ENCODE data around the gene APC2. TPM values are rescaled to one million over a fixed set of nuclear protein-coding genes. Genes with fewer than 3 reads are reported as not detected.
"Not testable (repeated sequence)": the region's sequence is repeated elsewhere in the genome, so short reads cannot be mapped to it uniquely, and the experiment has no call there.

The APC2 gene
- total and polyA plus RNA-seq, 10 donors, result 0.02 to 0.56 (median 0.14) TPM

DNA sequence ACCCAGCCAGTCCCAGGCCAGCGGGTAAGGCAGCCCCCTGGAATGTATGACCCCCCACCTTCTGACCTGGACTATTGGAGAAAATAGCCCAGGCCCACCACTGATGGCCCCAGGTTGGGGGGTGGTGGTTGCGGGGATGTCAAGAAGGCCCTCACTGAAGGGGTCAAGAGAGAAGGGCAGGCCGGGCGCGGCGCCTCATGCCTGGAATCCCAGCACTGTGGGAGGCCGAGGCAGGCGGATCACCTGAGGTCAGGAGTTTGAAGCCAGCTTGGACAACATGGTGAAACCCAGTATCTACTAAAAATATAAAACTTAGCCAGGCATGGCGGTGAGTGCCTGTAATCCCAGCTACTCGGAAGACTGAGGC is 64.4 kb downstream of the APC2 start:
- no peaks in the 10 kb centered on the region for H3K36me3 ChIP-seq
- peaks cover 0 to 5% (median 0%) of the 10 kb centered on the region in 8 donors for H3K9me3 ChIP-seq
- H3K27me3 ChIP-seq (replicated peaks in 1 of 7), result peaks cover 0 to 97% (median 52%) of the 10 kb centered on the region in 7 donors
- intact Hi-C loops (cut with DNase I; ENCODE audit: low total_unique reads), result no loop called here
- H3K4me3 ChIP-seq, result no peak overlapping the region
- peaks cover 5 to 22% (median 15%) of the 10 kb centered on the region in 6 donors for H3K4me1 ChIP-seq
- DNase-seq, result no peak
- WGBS, 5 donors, result 72 to 85% (median 74%) methylated on average over 7 to 10 of the region's 10 CpGs
- no peak overlapping the region for H3K27ac ChIP-seq
- TF ChIP-seq POLR2A (IDR thresholded peaks at IDR 0.05) (no peak), POLR2AphosphoS5 (IDR thresholded peaks at IDR 0.05) (no peak)
- TF ChIP-seq, protein P1, sequence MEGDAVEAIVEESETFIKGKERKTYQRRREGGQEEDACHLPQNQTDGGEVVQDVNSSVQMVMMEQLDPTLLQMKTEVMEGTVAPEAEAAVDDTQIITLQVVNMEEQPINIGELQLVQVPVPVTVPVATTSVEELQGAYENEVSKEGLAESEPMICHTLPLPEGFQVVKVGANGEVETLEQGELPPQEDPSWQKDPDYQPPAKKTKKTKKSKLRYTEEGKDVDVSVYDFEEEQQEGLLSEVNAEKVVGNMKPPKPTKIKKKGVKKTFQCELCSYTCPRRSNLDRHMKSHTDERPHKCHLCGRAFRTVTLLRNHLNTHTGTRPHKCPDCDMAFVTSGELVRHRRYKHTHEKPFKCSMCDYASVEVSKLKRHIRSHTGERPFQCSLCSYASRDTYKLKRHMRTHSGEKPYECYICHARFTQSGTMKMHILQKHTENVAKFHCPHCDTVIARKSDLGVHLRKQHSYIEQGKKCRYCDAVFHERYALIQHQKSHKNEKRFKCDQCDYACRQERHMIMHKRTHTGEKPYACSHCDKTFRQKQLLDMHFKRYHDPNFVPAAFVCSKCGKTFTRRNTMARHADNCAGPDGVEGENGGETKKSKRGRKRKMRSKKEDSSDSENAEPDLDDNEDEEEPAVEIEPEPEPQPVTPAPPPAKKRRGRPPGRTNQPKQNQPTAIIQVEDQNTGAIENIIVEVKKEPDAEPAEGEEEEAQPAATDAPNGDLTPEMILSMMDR (IDR thresholded peaks at IDR 0.05 in 8 of 11, conservative IDR thresholded peaks at IDR 0.05 in 3 of 11), result no peak

DNA sequence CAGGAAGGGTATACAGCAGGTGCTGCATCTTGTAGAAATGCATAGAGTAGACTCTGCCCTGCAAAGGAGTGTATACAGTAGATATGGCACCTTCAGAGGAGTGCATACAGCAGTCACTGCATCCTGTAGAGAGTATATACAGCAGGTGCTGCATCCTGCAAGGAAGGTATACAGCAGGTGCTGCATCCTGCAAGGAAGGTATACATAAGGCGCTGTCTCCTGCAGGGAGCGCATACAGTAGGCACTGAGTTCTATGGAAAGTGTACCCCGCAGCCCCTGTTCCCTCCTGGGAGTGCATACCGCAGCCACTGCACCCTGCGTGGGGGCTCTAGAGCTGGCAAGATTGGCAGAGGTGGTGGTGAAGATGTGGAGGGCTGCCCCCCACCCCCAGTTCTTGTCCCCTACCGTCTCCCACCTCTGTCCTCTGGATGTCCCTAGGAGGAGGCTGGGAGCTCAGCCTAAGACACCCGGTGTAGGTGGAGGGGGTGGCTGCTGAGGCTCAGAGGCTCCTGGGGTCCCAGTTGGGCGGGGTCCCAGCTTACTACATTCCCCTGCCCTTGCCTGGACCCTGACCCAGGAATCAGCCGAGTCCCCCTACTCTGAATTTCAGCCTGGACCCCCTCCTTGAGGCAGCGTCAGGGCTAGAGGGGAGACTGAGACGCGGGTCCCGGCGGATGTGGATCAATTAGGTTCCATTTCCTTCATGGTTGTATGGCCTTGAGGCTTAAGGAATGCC is 65.2 kb downstream of the APC2 start:
- intact Hi-C loops (cut with DNase I; ENCODE audit: low total_unique reads), result no loop called here
- DNase-seq, result no peak
- H3K27me3 ChIP-seq (replicated peaks in 1 of 7), result peaks cover 0 to 100% (median 55%) of the 10 kb centered on the region in 7 donors
- WGBS, 5 donors, result 51 to 74% (median 68%) methylated on average over 10 to 14 of the region's 14 CpGs
- no peak overlapping the region for H3K4me3 ChIP-seq
- H3K9me3 ChIP-seq, result peaks cover 0 to 5% (median 0%) of the 10 kb centered on the region in 8 donors
- no peaks in the 10 kb centered on the region for H3K36me3 ChIP-seq
- H3K27ac ChIP-seq, result no peak overlapping the region
- TF ChIP-seq POLR2A (IDR thresholded peaks at IDR 0.05), result no peak
- no peak for TF ChIP-seq POLR2AphosphoS5 (IDR thresholded peaks at IDR 0.05)
- TF ChIP-seq, protein P1 (IDR thresholded peaks at IDR 0.05 in 8 of 11, conservative IDR thresholded peaks at IDR 0.05 in 3 of 11), result no peak
- H3K4me1 ChIP-seq, result peaks cover 5 to 22% (median 15%) of the 10 kb centered on the region in 6 donors

DNA sequence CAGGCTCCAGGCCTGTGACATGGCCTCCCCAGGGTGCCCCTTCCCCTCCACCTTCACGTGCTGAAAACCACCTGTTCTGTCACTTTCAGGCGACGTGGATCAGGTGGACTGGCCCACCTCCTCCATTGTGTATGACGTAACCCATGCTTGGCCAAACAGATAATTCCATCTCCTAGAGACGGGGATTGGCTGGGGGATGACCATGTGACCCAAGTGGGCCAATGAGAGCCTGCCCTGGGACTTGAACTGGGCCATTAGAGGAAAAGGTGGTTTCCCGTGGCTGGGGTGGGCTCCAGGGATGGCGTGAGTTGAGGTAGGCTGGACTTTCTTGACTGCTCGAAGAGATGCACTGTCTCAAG is 66.5 kb downstream of the APC2 start:
- no peak overlapping the region for H3K27ac ChIP-seq
- 67 to 75% (median 74%) methylated on average over 8 of the region's 8 CpGs for WGBS, 5 donors

DNA sequence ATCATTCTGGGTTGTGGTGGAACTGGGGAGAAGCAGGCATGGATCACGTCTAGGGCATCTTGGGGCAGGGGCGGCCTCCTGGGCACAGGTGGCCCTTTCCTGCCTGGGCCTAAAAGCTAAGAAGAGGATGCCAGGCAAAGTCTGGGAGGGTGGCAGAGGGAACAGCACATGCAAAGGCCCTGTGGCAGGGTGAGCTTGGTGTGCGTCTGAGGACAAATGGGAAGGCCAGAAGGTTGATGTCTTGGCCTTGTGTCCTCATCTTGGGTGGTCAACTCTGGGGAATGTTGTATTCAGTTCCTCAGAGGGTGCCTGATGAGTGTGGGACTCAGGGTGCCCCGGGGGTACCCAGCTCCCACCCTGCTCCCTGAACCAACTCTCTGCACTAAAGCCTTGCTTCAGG is 68.5 kb downstream of the APC2 start:
- H3K27ac ChIP-seq, result no peak overlapping the region
- DNase-seq, result no peak
- intact Hi-C loops (cut with DNase I; ENCODE audit: low total_unique reads), result no loop called here
- TF ChIP-seq POLR2AphosphoS5 (IDR thresholded peaks at IDR 0.05) (no peak), POLR2A (IDR thresholded peaks at IDR 0.05) (no peak)
- TF ChIP-seq, protein P1 (IDR thresholded peaks at IDR 0.05 in 8 of 11, conservative IDR thresholded peaks at IDR 0.05 in 3 of 11), result no peak
- no peaks in the 10 kb centered on the region for H3K36me3 ChIP-seq
- H3K4me1 ChIP-seq, result peaks cover 2 to 8% (median 5%) of the 10 kb centered on the region in 6 donors
- WGBS, 5 donors, result 80 to 83% (median 82%) methylated on average over 3 to 4 of the region's 4 CpGs
- peaks cover 0 to 98% (median 46%) of the 10 kb centered on the region in 7 donors for H3K27me3 ChIP-seq (replicated peaks in 1 of 7)
- H3K4me3 ChIP-seq, result no peak overlapping the region
- peaks cover 0 to 5% (median 0%) of the 10 kb centered on the region in 8 donors for H3K9me3 ChIP-seq

More for the DNA sequence above, 66.5 kb downstream of the APC2 start:
- H3K27me3 ChIP-seq (replicated peaks in 1 of 7), result peaks cover 0 to 98% (median 52%) of the 10 kb centered on the region in 7 donors
- H3K36me3 ChIP-seq, result no peaks in the 10 kb centered on the region
- H3K9me3 ChIP-seq, result peaks cover 0 to 5% (median 0%) of the 10 kb centered on the region in 8 donors
- peaks cover 5 to 22% (median 15%) of the 10 kb centered on the region in 6 donors for H3K4me1 ChIP-seq
- DNase-seq, result no peak
- intact Hi-C loops (cut with DNase I; ENCODE audit: low total_unique reads), result no loop called here
- TF ChIP-seq POLR2A (IDR thresholded peaks at IDR 0.05) (no peak), POLR2AphosphoS5 (IDR thresholded peaks at IDR 0.05) (no peak)
- TF ChIP-seq, protein P1 (IDR thresholded peaks at IDR 0.05 in 8 of 11, conservative IDR thresholded peaks at IDR 0.05 in 3 of 11), result no peak
- no peak overlapping the region for H3K4me3 ChIP-seq

DNA sequence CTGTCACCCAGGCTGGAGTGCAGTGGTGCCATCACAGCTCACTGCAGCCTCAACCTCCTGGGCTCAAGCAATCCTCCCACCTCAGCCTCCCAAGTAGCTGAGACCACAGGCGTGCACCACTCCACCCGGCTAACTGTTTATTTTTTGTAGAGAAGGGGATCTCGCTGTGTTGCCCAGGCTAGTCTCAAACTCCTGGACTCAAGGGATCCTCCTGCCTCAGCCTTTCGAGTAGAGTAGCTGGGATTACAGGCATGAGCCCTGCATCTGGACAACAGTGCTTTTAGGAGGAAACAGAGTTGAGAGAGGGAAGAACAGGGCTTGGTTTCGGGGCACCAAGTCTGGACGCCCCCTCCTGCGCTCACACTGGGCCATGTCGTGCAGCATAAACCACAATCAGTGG is 69.9 kb downstream of the APC2 start:
- DNase-seq; H3K36me3 ChIP-seq; H3K27ac ChIP-seq; H3K9me3 ChIP-seq; H3K4me3 ChIP-seq; intact Hi-C loops (cut with DNase I; ENCODE audit: low total_unique reads): not testable (repeated sequence)
- Histone ChIP-seq H3K27me3 (replicated peaks in 1 of 7) (peaks cover 0 to 98% (median 48%) of the 10 kb centered on the region in 7 donors), H3K4me1 (peaks cover 0 to 11% (median 3%) of the 10 kb centered on the region in 6 donors)
- 82 to 88% (median 84%) methylated on average over 5 to 8 of the region's 8 CpGs for WGBS, 5 donors
